D721Med (cell line): ENCODE data around the gene CHSY1.
"Not testable (repeated sequence)": the region's sequence is repeated elsewhere in the genome, so short reads cannot be mapped to it uniquely, and the experiment has no call there.

ENCODE experiments used
- DNase-seq: peaks from one replicate; pipeline ENCODE4 v3.0.0; 2011; ENCODE audit warnings: low spot score; ENCODE audit not compliant: insufficient read length
- FAIRE-seq: peaks from 2 replicates; lab custom pipeline; 2011; peaks lifted over from hg19 to GRCh38; lab: Jason Lieb, UNC
- TF ChIP-seq, protein P1 (sequence below): IDR thresholded peaks from 2 replicates; pipeline ENCODE4 v1.5.1; 2012; ENCODE audit warnings: mild to moderate bottlenecking, control low read depth; ENCODE audit not compliant: insufficient read depth; ENCODE audit errors: missing control alignments

The CHSY1 gene

DNA sequence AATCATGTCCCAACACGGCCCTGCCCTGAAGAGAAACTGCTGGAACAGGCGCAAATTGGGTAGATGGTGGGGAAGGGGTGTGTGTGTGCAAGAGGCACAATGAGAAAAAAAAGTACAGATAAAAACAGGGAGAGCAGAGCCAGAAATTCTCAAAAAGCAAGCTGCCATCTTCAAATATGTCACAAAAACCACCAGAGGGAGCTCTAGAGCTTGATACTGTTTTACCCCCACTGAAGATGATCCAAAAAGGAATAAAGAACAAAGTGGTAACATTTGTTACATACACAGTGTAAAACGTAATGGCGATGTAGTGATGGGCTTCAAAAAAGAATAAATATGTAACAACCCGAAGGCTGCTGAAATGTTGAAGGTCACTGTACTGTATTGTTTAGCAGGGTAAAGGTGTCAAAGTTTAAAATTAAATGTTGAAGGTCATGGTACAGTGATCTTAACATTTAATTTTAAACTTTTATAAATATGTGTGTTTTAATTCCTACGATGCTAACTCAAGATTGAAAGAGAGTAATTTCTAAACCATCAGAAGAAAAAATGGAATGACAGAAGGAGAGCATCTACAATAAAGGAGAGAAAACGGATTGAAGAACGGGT lies 37.2 kb upstream of the CHSY1 start:
- FAIRE-seq = no peak
- TF ChIP-seq, protein P1, sequence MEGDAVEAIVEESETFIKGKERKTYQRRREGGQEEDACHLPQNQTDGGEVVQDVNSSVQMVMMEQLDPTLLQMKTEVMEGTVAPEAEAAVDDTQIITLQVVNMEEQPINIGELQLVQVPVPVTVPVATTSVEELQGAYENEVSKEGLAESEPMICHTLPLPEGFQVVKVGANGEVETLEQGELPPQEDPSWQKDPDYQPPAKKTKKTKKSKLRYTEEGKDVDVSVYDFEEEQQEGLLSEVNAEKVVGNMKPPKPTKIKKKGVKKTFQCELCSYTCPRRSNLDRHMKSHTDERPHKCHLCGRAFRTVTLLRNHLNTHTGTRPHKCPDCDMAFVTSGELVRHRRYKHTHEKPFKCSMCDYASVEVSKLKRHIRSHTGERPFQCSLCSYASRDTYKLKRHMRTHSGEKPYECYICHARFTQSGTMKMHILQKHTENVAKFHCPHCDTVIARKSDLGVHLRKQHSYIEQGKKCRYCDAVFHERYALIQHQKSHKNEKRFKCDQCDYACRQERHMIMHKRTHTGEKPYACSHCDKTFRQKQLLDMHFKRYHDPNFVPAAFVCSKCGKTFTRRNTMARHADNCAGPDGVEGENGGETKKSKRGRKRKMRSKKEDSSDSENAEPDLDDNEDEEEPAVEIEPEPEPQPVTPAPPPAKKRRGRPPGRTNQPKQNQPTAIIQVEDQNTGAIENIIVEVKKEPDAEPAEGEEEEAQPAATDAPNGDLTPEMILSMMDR = peak; percentile 52
- DNase-seq = no peak

GRCh38 chr15:101287342-101287741 lies 35.5 kb upstream of the CHSY1 start:
- not testable (repeated sequence) for DNase-seq, FAIRE-seq

DNA sequence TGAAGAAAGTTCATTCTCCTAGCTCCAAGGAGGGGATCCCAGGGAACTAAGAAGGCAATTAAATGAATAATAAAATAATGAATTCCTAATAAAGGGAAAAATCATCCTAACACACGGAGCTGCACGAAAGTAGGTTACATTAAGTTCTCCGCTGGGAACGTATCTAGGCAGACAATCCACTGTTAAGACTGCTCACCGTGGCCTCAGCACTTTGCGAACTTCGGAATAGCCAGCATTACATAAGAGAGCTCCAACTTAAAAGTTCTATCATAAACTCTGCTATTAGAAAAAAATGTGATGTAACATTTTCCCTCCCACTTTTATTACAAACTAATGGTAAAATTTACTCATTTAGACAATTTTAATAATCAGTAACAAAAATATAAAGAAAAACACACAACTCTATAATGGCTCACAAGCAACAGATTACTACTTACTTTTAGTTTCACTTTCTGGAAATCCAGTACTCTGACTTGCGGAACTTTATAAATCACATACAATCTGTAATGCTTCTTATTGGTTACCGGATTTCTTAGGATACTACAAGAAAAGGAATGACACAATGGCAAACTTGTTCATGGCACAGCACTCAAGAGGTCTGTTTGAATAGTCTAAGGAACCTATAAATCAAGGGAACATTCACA lies 34.7 kb upstream of the CHSY1 start:
- no peak for FAIRE-seq
- no peak for DNase-seq
- TF ChIP-seq, protein P1 = no peak

- DNase-seq (no peak), FAIRE-seq (no peak)
- TF ChIP-seq, protein P1 = no peak
Measured at GRCh38 chr15:101283931-101284330, 32.1 kb upstream of the CHSY1 start.

- DNase-seq (no peak), FAIRE-seq (no peak)
- TF ChIP-seq, protein P1 = no peak
Measured at GRCh38 chr15:101280007-101280406, 28.2 kb upstream of the CHSY1 start.

GRCh38 chr15:101277943-101278564 lies 26.2 kb upstream of the CHSY1 start:
- DNase-seq = no peak
- no peak for FAIRE-seq
- TF ChIP-seq, protein P1 = no peak

- FAIRE-seq (no peak), DNase-seq (peak; percentile 51)
- TF ChIP-seq, protein P1 = no peak
Measured at GRCh38 chr15:101277038-101277822, 25.4 kb upstream of the CHSY1 start, which contains the start of gene SELENOS. TSS of gene SELENOS (minus strand) at chr15:101277485. CDS start at chr15:101277417, 68 bp downstream.
